Measurements from ENCODE around the gene GPR17.

The GPR17 gene

DNA sequence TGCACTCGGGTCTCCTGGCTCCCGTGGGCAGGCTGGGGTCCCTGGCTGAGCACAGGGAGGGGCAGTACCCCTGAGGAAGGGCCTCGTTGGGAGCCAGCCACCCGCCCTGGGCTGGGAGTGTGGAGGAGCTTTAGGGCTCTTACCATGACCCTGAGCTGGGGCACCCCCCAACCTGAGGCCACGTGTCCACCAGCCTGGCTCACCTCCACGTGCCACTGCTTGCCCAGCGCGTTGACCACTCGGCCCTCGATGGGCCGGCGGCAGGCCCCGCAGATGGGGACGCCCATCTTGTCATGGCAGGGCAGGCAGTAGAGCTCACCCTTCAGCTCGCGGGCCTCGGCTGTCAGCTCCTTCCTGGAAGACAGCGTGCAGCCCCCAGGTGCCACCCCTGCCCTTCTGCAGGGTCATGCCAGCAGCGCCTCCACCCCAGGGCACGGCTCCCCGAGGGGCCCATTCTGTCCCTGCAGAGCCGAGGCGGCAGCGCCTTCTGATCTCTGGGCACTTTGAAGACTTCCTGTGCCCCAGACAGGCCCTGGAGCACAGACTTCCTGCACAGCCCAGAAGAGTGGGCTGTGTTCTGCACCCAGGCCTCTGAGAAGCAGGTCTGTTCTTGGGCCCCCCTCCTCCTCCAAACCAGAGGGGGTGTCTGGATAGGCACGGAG, 4.0 kb upstream of the GPR17 start:
- no peak for DNase-seq

DNA sequence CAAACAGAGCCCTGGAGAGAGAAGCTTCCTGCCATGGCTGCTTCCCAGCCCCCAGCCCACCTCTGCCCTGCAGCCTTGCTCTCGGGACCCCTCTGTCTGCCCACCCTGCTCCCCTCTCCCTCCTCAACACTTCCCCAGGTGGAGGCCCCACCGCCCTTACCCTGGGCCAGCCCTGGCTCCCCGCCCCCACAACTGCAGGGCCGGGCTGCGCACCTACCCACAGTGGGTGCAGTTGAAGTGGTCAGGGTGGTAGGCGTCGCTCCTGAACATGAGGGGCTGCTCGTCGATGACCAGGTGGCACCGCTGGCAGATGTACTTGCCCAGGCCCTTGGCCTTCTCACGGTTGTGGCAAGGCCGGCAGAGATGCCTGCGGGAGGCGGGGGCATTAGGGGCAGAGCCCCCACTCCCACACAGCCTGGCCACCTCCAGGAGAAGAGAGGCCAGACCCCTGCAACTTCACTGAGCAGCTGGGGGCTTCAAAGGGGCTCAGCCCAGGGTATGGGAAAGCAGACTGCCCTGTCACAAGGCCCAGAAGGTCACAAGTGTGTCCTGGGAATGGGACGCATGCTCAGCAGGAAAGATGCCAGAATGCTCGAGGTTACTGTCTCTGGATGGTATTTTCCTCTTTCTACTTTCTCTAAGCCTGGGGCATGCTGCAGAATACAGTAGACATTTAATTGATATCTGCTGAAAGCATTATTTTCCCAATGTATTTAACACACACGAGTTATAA, 3.1 kb upstream of the GPR17 start:
- DNase-seq: no peak

- no peak for DNase-seq
Observed at GRCh38 chr2:127643439-127644065, 2.4 kb upstream of the GPR17 start.

- no peak for DNase-seq
Observed at GRCh38 chr2:127644066-127645025, 1.6 kb upstream of the GPR17 start.

- DNase-seq: no peak
Observed at GRCh38 chr2:127645026-127645394, 943 bp upstream of the GPR17 start.

- DNase-seq: no peak
Observed at GRCh38 chr2:127646487-127647241, 711 bp downstream of the GPR17 start.

DNA sequence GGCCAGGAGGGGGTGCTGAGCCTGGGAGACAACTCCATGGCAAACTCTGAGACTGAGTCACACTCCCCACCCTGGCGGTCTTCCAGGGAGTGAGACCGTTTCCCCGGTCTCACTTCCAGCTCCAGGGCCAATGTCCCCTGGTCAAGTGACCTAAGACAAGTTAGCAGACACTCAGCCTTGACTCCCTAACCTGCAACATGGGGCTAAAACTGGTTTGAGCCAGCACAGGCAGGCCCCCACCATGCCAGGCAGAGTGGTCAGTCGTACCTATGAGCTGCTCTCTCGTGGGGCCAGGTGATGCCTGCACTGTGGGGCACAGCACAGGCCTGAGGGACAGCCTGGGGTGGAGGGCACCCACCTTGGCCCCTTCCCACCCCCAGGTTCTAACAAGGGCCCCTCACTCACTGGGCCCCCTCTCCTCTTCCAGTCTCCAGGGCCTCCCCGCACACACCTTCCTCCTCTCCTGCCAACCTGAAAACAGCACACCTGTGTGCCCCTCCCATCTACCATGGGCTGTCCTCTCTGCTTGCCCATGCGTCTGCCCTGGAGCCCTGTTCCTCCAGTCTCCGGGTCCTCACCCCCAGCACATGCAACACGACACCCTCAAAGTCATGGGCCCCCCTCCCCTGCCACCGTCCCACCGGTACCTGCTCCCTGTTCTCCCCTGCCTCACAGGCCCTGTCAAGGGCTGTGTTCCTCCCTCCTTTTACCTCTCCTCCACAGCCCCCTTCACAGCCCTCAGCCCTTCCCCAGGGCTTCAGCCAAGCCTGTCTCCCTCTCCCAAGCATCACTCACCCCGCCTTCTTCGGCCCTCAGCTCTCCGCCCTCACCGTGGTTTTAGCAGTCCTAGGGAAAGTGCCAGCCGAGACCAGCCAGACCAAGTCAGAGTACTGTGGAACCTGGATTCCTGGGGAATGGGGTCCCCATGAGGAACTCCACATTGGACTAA, 1.6 kb downstream of the GPR17 start:
- no peak for DNase-seq

GRCh38 chr2:127648321-127648720, 2.4 kb downstream of the GPR17 start:
- no peak for DNase-seq

DNA sequence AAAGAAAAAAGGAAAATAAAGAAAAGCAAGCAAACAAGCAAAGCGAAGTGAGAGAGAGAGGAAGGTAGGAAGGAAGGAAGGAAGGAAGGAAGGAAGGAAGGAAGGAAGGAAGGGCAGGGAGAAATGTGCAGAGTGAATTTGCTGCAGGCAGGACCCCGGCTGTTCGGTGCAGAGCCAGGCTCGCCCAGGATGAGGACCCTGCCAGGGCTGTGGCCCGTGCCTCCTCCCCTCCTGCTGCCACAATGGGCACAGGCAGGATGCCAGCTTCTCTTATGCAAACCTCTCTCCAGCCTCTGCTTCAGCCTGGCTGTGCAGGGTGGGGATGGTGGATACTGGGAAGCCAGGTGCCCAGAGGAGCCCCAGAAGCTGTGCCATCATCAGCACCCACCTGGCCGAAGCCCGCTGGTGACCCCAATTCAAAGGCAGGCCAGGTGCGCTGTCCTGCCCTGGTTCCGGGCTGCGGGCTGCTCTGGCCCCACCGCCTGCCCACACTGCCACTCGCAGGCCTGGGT, 3.2 kb downstream of the GPR17 start:
- no peak for DNase-seq

DNA sequence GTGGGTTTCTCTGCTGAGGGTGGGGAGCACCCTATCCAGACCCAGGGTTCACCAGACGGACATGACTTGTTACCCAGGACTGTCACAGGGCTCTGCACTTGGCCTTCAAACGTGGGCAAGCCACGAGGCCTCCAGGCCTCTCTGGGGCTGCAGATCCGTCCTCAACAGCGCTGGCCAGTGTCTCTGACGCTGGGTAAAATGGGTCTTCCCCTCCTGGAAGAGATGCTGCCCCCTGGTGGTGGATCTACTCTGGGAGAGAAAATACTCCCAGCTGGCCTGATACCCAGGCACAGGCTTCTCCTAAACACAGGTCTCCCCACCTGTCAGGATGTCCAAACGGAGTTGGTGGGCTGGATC, 3.7 kb downstream of the GPR17 start:
- peak; percentile 64 for DNase-seq

GRCh38 chr2:127650041-127650784, 4.3 kb downstream of the GPR17 start:
- DNase-seq: peak; percentile 28

- no peak for DNase-seq
Observed at GRCh38 chr2:127650785-127651380, 4.9 kb downstream of the GPR17 start.

DNA sequence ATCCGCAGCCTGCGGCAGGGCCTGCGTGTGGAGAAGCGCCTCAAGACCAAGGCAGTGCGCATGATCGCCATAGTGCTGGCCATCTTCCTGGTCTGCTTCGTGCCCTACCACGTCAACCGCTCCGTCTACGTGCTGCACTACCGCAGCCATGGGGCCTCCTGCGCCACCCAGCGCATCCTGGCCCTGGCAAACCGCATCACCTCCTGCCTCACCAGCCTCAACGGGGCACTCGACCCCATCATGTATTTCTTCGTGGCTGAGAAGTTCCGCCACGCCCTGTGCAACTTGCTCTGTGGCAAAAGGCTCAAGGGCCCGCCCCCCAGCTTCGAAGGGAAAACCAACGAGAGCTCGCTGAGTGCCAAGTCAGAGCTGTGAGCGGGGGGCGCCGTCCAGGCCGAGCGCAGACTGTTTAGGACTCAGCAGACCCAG, 5.4 kb downstream of the GPR17 start:
- no peak for DNase-seq

DNA sequence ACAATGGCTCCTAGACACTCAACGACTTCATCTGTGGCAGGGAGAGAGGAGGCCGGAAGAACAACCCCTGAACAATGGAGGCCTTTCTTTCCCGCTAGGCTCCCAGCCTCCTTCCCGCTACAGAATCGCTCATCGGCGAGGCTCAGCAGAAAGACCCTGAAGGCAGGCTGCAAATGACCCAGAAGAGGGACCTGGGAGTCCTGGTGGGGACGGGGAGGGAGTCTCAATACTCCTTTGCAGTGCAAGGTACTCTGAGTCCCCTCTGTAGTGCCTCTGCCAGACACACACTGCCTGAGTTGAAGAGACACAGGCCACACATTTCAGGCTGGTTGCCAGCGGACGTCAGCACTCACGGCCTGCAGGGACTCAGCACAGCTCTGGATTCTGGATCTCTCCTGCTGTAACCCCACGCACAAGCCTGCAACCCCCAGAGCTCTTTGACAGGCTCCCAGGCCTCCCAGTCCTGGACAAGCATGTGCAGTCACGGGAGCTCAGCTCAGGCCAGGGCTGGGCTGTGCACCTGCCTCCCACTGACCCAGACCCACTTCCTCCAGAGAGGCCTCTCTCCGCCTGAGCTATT, 6.1 kb downstream of the GPR17 start:
- no peak for DNase-seq

DNA sequence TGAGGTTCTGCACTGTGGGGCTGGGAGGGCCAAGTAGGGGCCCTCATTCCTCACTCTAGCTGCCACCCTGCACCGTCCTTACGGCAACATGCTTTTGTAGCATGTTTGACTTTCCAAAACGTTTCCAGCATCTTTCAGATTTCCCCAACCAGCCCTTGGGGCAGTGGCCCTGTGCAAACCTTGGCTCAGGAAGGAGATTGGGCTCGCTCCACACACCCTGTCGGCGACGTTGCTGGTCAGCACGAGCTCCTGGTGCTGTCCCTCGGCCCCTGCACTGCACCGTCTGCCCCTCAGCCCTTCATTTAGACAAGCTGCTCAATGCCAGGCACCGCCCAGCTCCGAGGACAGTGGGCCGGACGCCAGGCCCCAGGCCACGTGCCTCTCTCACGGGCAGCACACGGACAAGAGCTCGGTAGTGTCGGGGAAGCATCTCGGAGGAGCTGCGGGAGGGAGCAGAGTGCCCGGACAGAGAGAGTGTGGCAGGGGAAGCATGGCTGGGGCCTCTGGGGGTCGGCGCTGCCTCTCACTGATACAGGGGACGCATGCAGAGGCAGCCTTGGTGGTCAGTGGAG, 6.9 kb downstream of the GPR17 start:
- no peak for DNase-seq

DNA sequence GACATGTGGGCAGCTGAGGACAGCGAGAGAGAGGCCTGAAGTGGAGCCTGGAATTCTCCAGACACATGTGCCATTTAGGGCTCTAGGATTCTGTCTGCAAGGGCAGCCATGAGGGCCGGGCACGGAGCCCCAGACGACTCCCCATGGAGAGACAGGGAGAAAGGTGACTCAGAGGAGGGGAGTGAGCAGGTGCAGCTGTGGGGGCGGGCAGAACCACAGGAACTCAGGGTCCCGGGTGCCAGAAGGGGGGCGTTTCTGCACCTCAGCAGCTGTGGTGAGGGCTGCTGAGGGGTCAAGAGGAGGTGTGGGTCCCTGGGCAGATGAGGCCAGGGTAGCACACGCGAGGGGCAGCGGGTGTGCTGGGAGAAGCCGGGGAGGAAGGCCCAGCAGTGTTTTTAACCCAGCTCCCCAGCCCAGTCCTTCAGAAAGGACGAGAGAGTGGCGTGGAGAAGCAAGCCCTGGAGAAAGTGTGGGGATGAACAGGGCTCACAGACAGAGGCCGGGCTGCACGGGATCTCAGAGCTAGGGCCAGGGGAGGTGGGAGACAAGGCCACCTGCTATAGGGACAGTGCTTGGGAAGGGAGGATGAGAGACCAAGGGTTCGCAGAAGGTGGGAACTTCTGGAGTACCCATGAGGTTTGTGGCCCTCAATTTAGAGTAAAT, 7.6 kb downstream of the GPR17 start:
- DNase-seq: no peak

DNA sequence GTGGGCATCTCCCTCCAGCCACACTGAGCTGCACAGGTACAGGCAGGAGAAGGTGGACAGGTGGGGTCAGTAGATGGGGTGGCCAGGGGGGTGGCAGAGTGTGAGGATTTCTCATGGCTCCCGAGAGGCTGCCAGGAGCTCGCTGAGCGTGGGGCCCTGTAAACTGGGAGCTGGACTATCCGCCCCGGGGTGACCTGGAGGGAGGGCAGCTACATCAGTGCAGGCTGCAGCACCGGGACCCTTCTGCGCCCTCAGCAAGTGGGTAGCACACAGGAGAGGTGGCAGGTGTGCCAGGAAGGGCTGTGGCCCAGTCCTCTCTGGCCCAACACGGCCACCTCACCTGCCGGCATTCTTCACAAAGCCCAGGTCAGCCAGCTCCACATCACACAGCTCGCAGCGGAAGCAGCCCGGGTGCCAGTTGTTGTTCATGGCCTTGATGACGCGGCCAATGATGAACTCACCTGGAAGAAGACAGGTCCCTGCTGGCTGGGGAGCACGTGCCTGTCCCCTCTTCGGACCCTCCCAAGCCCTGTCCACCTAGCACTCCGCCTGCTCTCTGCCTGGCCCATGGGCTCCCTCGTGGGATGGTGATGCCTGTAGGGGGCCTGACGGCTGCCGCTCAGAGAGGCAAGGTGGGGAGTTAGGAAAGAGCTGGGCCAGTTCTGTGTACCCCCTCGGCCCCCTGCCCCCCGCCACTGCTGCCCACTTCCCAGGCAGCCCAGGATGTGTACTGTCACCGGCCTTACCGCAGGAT, 8.3 kb downstream of the GPR17 start:
- no peak for DNase-seq
